ENCODE measurements around the gene SPG7.

The SPG7 gene

DNA sequence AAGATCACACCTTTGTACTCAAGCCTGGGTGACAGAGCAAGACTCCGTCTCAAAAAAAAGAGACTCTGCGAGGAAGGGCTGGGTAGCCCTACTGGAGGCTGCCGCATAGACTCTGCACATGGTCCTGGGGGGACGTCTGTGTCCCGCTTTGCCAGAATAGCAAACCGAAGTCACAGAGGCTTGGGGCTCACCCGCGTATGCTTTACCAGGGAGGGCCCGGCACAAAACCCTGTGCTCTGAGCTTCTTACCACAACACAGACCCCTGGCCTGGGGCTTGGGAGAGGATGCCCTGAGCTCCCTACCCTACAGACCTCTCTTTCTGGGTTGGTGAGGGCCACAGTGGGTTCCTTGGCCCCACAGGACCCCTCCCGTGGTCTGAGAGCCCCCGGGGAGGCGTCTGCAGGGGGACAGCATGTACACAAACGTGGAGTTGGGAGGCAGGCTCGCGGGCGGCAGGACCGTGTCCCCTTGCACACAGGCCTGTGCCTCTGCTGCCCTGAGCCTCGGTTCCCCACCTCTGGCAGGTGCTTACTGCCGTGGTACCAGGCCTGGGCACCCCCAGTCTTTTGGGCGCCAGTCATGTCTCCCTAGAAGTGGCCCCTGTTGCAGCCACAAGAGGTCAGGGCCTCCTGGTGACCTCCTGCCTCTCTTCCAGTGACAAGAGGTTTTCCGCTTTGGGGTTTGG, 81.2 kb downstream of the SPG7 start:
- Histone ChIP-seq H2BK5ac (ENCODE audit: low read length) (no peak overlapping the region), H3K27ac (replicated peaks; ENCODE audit: low read length) (no peak overlapping the region), H3K14ac (ENCODE audit: low read length) (no peak overlapping the region), H3K9ac (ENCODE audit: low read depth, low read length, poor library complexity) (no peak overlapping the region), H3K4ac (ENCODE audit: low read length) (no peak overlapping the region), H3K36me3 (replicated peaks in 1 of 2; ENCODE audit: control insufficient read depth in 2 of 2, insufficient read depth in 2 of 2, low read length in 2 of 2) (no peaks in the 10 kb centered on the region), H3K9me3 (replicated peaks in 1 of 2; ENCODE audit: control insufficient read depth in 2 of 2, insufficient read depth in 1 of 2, low read depth in 1 of 2, low read length in 2 of 2) (no peaks in the 10 kb centered on the region), H2BK12ac (ENCODE audit: low read length) (no peak overlapping the region), H2AK5ac (ENCODE audit: low read depth, low read length) (peak overlapping the region; percentile 75), H2BK15ac (ENCODE audit: low read length) (no peak overlapping the region), H2BK120ac (ENCODE audit: low read depth, low read length) (no peak overlapping the region), H3K4me2 (ENCODE audit: insufficient read depth, low read length, poor library complexity, severe bottlenecking) (no peak overlapping the region), H3K79me1 (ENCODE audit: low read depth, low read length) (no peaks in the 10 kb centered on the region), H2AFZ (ENCODE audit: low read length) (no peak overlapping the region), H4K91ac (ENCODE audit: low read depth, low read length, poor library complexity) (no peak overlapping the region), H3K18ac (ENCODE audit: low read length) (peak overlapping the region; percentile 57), H4K8ac (ENCODE audit: low read depth, low read length) (no peak overlapping the region), H3K4me1 (ENCODE audit: control insufficient read depth in 2 of 2, insufficient read depth in 1 of 2, low read depth in 1 of 2, low read length in 2 of 2) (peaks cover 0 to 5% of the 10 kb centered on the region in 2 donors), H3K4me3 (ENCODE audit: low read length in 2 of 2) (no peak overlapping the region), H3K23ac (ENCODE audit: low read depth, low read length, poor library complexity) (peak overlapping the region; percentile 55), H3K27me3 (ENCODE audit: control insufficient read depth in 3 of 3, insufficient read depth in 3 of 3, low read depth in 1 of 3, low read length in 3 of 3) (no peaks in the 10 kb centered on the region)
- no CpG with 5 or more reads among the region's 21 CpGs for WGBS, 2 donors (ENCODE audit: extremely low coverage in 2 of 2, insufficient read length in 2 of 2, insufficient replicate concordance in 1 of 2)
- DNase-seq (ENCODE audit: low spot score) = no peak

DNA sequence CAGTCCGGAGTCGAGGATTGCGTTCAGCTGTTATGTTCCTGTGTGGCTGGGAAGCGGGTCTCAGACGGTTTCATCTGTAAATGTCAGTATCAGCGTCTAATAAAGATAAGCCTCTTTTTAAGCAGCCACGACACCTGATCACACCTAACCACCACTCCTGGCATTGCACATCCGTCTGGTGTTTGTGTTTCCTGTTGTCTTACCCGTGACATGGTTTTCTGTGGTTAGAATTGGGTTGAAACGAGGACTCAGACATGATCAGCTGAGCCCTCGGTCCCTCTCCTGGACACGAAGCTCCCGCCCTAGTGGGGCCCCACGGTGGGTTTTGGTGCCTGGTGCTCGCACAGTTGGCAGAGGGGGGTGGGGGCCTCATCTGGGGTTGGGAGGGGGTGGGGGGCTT, 85.6 kb downstream of the SPG7 start:
- no peak overlapping the region for H2AFZ ChIP-seq (ENCODE audit: low read length)
- no peak overlapping the region for H3K23ac ChIP-seq (ENCODE audit: low read depth, low read length, poor library complexity)

DNA sequence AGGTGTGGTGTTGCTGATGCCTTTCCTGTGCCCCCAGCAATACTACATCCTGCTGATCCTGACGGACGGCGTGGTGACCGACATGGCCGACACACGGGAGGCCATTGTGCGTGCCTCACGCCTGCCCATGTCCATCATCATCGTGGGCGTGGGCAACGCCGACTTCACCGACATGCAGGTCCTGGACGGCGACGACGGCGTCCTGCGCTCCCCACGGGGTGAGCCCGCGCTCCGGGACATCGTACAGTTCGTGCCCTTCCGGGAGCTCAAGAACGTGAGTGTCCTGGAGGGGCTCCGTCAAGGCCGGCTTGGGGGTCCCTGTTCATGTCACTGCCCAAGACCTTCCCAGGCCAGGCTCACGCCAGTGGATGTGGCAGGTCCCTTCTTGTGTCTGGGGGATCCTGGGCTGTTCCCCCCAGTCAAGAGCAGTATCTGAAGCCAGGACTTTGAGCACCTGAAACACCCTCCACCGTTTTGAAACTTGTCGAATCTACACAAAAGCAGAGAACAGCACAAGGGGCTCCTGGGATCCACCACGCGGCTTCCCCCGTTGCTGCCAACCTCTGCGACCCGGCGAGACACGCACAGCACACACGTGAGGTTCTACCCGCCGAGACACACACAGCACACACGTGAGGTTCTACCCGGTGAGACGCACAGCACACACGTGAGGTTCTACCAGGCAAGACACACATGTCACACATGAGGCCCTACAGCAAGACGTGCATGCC, 87.3 kb downstream of the SPG7 start:
- Histone ChIP-seq H3K36me3 (replicated peaks in 1 of 2; ENCODE audit: control insufficient read depth in 2 of 2, insufficient read depth in 2 of 2, low read length in 2 of 2) (no peaks in the 10 kb centered on the region), H2BK15ac (ENCODE audit: low read length) (no peak overlapping the region), H3K79me1 (ENCODE audit: low read depth, low read length) (no peaks in the 10 kb centered on the region), H3K9me3 (replicated peaks in 1 of 2; ENCODE audit: control insufficient read depth in 2 of 2, insufficient read depth in 1 of 2, low read depth in 1 of 2, low read length in 2 of 2) (peaks cover 0 to 3% of the 10 kb centered on the region in 2 donors), H4K8ac (ENCODE audit: low read depth, low read length) (no peak overlapping the region), H2AK5ac (ENCODE audit: low read depth, low read length) (peak overlapping the region; percentile 19), H3K27me3 (ENCODE audit: control insufficient read depth in 3 of 3, insufficient read depth in 3 of 3, low read depth in 1 of 3, low read length in 3 of 3) (no peaks in the 10 kb centered on the region), H3K4me2 (ENCODE audit: insufficient read depth, low read length, poor library complexity, severe bottlenecking) (no peak overlapping the region), H3K14ac (ENCODE audit: low read length) (peak overlapping the region; percentile 44), H4K91ac (ENCODE audit: low read depth, low read length, poor library complexity) (no peak overlapping the region), H3K23ac (ENCODE audit: low read depth, low read length, poor library complexity) (peak overlapping the region; percentile 96), H2AFZ (ENCODE audit: low read length) (no peak overlapping the region), H3K18ac (ENCODE audit: low read length) (peak overlapping the region; percentile 41), H3K4me1 (ENCODE audit: control insufficient read depth in 2 of 2, insufficient read depth in 1 of 2, low read depth in 1 of 2, low read length in 2 of 2) (peaks cover 6 to 14% of the 10 kb centered on the region in 2 donors), H2BK12ac (ENCODE audit: low read length) (no peak overlapping the region), H2BK120ac (ENCODE audit: low read depth, low read length) (no peak overlapping the region), H3K4ac (ENCODE audit: low read length) (no peak overlapping the region), H3K9ac (ENCODE audit: low read depth, low read length, poor library complexity) (no peak overlapping the region), H3K4me3 (ENCODE audit: low read length in 2 of 2) (peak overlapping the region in 1 of 2 donors; percentile 45), H2BK5ac (ENCODE audit: low read length) (peak overlapping the region; percentile 39), H3K27ac (replicated peaks; ENCODE audit: low read length) (no peak overlapping the region)
- no peak for DNase-seq (ENCODE audit: low spot score)
- WGBS, 2 donors (ENCODE audit: extremely low coverage in 2 of 2, insufficient read length in 2 of 2, insufficient replicate concordance in 1 of 2) = no CpG with 5 or more reads among the region's 47 CpGs

More for the DNA sequence above, 85.6 kb downstream of the SPG7 start:
- H2AK5ac ChIP-seq (ENCODE audit: low read depth, low read length) = peak overlapping the region; percentile 63
- no peak overlapping the region for H2BK120ac ChIP-seq (ENCODE audit: low read depth, low read length)
- no peak overlapping the region for H3K14ac ChIP-seq (ENCODE audit: low read length)
- H3K4me3 ChIP-seq (ENCODE audit: low read length in 2 of 2) = no peak overlapping the region
- no peaks in the 10 kb centered on the region for H3K36me3 ChIP-seq (replicated peaks in 1 of 2; ENCODE audit: control insufficient read depth in 2 of 2, insufficient read depth in 2 of 2, low read length in 2 of 2)
- no peak overlapping the region for H2BK12ac ChIP-seq (ENCODE audit: low read length)
- H3K9me3 ChIP-seq (replicated peaks in 1 of 2; ENCODE audit: control insufficient read depth in 2 of 2, insufficient read depth in 1 of 2, low read depth in 1 of 2, low read length in 2 of 2) = peaks cover 0 to 3% of the 10 kb centered on the region in 2 donors
- no peaks in the 10 kb centered on the region for H3K79me1 ChIP-seq (ENCODE audit: low read depth, low read length)
- H3K4ac ChIP-seq (ENCODE audit: low read length) = no peak overlapping the region
- H3K4me1 ChIP-seq (ENCODE audit: control insufficient read depth in 2 of 2, insufficient read depth in 1 of 2, low read depth in 1 of 2, low read length in 2 of 2) = peaks cover 0 to 3% of the 10 kb centered on the region in 2 donors
- H2BK15ac ChIP-seq (ENCODE audit: low read length) = no peak overlapping the region
- no peak for DNase-seq (ENCODE audit: low spot score)
- no peak overlapping the region for H3K9ac ChIP-seq (ENCODE audit: low read depth, low read length, poor library complexity)
- H3K4me2 ChIP-seq (ENCODE audit: insufficient read depth, low read length, poor library complexity, severe bottlenecking) = no peak overlapping the region
- no peak overlapping the region for H4K8ac ChIP-seq (ENCODE audit: low read depth, low read length)
- no peak overlapping the region for H4K91ac ChIP-seq (ENCODE audit: low read depth, low read length, poor library complexity)
- no peak overlapping the region for H3K18ac ChIP-seq (ENCODE audit: low read length)
- no peak overlapping the region for H2BK5ac ChIP-seq (ENCODE audit: low read length)
- WGBS, 2 donors (ENCODE audit: extremely low coverage in 2 of 2, insufficient read length in 2 of 2, insufficient replicate concordance in 1 of 2) = no CpG with 5 or more reads among the region's 15 CpGs
- no peak overlapping the region for H3K27ac ChIP-seq (replicated peaks; ENCODE audit: low read length)
- no peaks in the 10 kb centered on the region for H3K27me3 ChIP-seq (ENCODE audit: control insufficient read depth in 3 of 3, insufficient read depth in 3 of 3, low read depth in 1 of 3, low read length in 3 of 3)

DNA sequence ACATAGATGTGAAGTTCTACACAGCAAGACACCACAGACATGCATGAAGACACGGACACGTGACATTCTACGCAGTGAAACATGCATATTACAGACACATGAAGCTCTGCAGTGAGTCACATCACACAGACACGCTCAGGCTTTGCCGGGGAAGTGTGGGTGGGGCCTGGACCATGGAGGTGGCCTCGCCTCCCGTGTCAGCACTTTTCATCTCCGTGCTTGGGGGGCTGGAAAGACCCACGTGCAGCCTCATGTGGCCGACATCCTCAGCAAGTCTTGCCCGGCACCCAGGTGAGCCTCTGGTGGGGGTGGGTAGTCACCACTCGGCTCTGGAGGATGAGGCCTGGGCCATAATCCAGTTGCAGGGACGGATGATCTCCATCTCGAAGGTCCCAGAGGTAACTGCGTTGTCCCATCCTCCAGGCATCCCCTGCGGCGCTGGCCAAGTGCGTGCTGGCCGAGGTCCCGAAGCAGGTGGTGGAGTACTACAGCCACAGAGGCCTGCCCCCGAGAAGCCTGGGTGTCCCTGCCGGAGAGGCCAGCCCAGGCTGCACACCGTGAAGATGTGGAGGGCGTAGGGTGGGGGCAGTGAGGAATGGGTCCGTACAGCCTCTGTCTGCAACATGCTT, 88.0 kb downstream of the SPG7 start:
- H3K79me1 ChIP-seq (ENCODE audit: low read depth, low read length) = no peaks in the 10 kb centered on the region
- no peak overlapping the region for H2AFZ ChIP-seq (ENCODE audit: low read length)
- H2BK5ac ChIP-seq (ENCODE audit: low read length) = peak overlapping the region; percentile 77
- WGBS, 2 donors (ENCODE audit: extremely low coverage in 2 of 2, insufficient read length in 2 of 2, insufficient replicate concordance in 1 of 2) = no CpG with 5 or more reads among the region's 25 CpGs
- H2BK120ac ChIP-seq (ENCODE audit: low read depth, low read length) = no peak overlapping the region
- H2BK12ac ChIP-seq (ENCODE audit: low read length) = peak overlapping the region; percentile 50
- peak overlapping the region; percentile 40 for H3K23ac ChIP-seq (ENCODE audit: low read depth, low read length, poor library complexity)
- H3K4me2 ChIP-seq (ENCODE audit: insufficient read depth, low read length, poor library complexity, severe bottlenecking) = no peak overlapping the region
- H3K27ac ChIP-seq (replicated peaks; ENCODE audit: low read length) = no peak overlapping the region
- no peaks in the 10 kb centered on the region for H3K27me3 ChIP-seq (ENCODE audit: control insufficient read depth in 3 of 3, insufficient read depth in 3 of 3, low read depth in 1 of 3, low read length in 3 of 3)
- no peaks in the 10 kb centered on the region for H3K36me3 ChIP-seq (replicated peaks in 1 of 2; ENCODE audit: control insufficient read depth in 2 of 2, insufficient read depth in 2 of 2, low read length in 2 of 2)
- no peak overlapping the region for H3K14ac ChIP-seq (ENCODE audit: low read length)
- no peak overlapping the region for H2BK15ac ChIP-seq (ENCODE audit: low read length)
- peak overlapping the region; percentile 45 for H2AK5ac ChIP-seq (ENCODE audit: low read depth, low read length)
- H3K4me3 ChIP-seq (ENCODE audit: low read length in 2 of 2) = peak overlapping the region in 1 of 2 donors; percentile 45
- H3K9me3 ChIP-seq (replicated peaks in 1 of 2; ENCODE audit: control insufficient read depth in 2 of 2, insufficient read depth in 1 of 2, low read depth in 1 of 2, low read length in 2 of 2) = peaks cover 0 to 3% of the 10 kb centered on the region in 2 donors
- no peak overlapping the region for H4K91ac ChIP-seq (ENCODE audit: low read depth, low read length, poor library complexity)
- no peak for DNase-seq (ENCODE audit: low spot score)
- H3K4me1 ChIP-seq (ENCODE audit: control insufficient read depth in 2 of 2, insufficient read depth in 1 of 2, low read depth in 1 of 2, low read length in 2 of 2) = peaks cover 6 to 19% of the 10 kb centered on the region in 2 donors
- H3K4ac ChIP-seq (ENCODE audit: low read length) = no peak overlapping the region
- H3K9ac ChIP-seq (ENCODE audit: low read depth, low read length, poor library complexity) = no peak overlapping the region
- peak overlapping the region; percentile 5 for H3K18ac ChIP-seq (ENCODE audit: low read length)
- no peak overlapping the region for H4K8ac ChIP-seq (ENCODE audit: low read depth, low read length)
